Non-pigmented ciliary epithelial cell (primary cell): ENCODE results near the gene TNS2.
"Not testable (repeated sequence)": the region's sequence is repeated elsewhere in the genome, so short reads cannot be mapped to it uniquely, and the experiment has no call there.

Experiments
- DNase-seq: peaks from one replicate; pipeline ENCODE4 v3.0.0-alpha.2; 2010; ENCODE audit warnings: low read depth

Gene TNS2, protein sequence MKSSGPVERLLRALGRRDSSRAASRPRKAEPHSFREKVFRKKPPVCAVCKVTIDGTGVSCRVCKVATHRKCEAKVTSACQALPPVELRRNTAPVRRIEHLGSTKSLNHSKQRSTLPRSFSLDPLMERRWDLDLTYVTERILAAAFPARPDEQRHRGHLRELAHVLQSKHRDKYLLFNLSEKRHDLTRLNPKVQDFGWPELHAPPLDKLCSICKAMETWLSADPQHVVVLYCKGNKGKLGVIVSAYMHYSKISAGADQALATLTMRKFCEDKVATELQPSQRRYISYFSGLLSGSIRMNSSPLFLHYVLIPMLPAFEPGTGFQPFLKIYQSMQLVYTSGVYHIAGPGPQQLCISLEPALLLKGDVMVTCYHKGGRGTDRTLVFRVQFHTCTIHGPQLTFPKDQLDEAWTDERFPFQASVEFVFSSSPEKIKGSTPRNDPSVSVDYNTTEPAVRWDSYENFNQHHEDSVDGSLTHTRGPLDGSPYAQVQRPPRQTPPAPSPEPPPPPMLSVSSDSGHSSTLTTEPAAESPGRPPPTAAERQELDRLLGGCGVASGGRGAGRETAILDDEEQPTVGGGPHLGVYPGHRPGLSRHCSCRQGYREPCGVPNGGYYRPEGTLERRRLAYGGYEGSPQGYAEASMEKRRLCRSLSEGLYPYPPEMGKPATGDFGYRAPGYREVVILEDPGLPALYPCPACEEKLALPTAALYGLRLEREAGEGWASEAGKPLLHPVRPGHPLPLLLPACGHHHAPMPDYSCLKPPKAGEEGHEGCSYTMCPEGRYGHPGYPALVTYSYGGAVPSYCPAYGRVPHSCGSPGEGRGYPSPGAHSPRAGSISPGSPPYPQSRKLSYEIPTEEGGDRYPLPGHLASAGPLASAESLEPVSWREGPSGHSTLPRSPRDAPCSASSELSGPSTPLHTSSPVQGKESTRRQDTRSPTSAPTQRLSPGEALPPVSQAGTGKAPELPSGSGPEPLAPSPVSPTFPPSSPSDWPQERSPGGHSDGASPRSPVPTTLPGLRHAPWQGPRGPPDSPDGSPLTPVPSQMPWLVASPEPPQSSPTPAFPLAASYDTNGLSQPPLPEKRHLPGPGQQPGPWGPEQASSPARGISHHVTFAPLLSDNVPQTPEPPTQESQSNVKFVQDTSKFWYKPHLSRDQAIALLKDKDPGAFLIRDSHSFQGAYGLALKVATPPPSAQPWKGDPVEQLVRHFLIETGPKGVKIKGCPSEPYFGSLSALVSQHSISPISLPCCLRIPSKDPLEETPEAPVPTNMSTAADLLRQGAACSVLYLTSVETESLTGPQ (N-terminal part only)

DNA sequence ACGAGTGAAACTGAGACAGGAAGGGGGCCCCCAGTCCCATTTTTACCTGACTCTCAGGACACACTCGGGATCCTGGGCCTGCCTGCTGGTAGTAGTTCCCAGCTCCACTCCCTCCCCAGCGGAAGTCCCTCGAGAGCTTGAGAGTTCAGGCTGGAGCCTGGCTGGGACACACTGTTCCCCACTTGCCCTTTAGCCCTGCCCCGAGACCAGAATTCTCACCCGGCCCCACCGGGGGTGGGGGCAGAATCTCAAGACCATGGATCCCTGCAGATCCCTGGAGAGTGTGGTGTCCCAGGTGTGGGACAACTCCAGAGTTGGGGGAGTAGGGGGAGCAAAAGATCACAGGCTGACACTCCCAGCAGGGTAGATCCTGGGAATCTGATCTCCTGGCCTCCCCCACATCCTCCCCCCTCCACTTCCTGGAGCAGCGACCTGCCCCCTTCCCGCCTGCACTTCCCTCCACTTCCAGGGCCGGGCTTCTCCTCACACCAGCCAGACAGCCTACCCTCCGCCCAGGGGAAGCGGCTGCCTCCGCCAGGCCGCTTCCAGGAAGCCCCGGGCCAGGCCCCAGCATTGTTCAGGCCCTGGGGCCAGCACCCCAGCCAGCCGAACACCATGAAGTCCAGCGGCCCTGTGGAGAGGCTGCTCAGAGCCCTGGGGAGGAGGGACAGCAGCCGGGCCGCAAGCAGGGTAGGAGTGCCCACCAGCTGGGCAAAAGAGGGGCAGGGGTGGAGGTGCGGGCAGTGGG, at the start of gene TNS2:
Gene TNS2, plus strand, starts transcription at position 495 of the 748 bp plus-strand sequence. Its CDS starts 121 bp downstream, at position 616.
- DNase-seq, result no peak

DNA sequence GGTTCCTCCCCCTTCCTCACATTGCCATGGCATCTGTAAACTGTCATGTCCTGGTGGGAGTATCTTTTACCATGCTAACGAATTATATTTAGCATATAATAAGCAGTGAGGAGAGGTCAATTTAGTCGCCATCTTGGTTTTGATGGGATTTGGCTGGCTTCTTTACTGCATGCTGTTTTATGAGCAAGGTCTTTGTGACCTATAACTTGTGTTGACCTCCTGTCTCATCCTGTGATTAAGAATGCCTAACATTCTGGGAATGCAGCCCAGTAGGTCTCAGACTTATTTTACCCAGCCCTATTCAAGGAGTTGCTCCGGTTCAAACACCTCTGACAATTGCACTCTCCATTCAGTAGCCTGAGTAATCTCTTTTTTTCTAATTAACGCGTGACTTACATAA, 45.7 kb upstream of the TNS2 start:
- no peak for DNase-seq

DNA sequence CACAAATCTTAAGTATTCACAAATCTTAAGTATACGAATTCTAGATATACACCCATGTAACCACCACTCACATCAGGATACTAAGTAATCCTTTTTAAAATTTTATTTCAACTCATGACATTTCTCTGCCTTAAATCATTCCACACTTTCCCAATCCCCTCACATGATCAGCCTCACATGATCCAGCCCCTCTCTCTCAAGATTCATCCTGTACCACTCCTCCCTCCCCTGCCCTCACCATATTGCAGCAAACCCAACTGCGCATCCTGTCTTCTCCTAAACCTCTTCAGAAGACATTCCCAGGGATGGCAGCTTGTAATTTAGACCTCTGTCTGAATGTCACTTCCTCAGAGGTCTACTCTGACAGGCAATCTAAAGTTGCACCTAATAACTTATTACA, 45.3 kb upstream of the TNS2 start:
- no peak for DNase-seq

DNA sequence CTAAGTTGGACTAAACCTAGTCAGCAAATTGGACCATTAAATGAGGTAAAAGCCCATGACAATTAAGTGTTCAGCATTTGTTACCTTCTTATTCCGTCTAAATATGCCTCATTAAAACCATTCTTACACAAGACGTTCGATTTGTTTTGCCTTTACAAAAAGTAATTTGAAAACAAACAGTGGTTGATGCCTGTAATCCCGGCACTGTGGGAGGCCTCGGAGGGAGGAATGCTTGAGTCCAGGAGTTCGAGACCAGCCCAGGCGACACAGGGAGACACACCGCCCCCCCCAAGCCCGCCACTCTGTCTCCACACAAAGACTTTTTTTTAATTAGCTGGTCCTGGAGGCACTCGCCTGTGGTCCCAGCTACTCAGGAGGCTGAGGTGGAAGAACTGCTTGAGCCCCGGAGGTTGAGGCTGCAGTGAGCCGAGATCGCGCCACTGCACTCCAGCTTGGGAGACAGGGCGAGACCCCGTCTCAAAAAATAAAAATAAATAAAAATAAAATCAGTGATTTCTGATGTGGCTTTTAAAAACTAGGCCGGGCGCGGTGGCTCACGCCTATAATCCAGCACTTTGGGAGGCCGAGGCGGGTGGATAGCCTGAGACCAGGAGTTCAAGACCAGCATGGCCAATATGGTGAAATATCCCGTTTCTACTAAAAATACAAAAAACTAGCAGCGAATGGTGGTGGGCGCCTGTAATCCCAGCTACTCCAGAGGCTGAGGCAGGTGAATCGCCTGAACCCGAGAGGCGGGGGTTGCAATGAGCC, 44.5 kb upstream of the TNS2 start:
- DNase-seq, result no peak

DNA sequence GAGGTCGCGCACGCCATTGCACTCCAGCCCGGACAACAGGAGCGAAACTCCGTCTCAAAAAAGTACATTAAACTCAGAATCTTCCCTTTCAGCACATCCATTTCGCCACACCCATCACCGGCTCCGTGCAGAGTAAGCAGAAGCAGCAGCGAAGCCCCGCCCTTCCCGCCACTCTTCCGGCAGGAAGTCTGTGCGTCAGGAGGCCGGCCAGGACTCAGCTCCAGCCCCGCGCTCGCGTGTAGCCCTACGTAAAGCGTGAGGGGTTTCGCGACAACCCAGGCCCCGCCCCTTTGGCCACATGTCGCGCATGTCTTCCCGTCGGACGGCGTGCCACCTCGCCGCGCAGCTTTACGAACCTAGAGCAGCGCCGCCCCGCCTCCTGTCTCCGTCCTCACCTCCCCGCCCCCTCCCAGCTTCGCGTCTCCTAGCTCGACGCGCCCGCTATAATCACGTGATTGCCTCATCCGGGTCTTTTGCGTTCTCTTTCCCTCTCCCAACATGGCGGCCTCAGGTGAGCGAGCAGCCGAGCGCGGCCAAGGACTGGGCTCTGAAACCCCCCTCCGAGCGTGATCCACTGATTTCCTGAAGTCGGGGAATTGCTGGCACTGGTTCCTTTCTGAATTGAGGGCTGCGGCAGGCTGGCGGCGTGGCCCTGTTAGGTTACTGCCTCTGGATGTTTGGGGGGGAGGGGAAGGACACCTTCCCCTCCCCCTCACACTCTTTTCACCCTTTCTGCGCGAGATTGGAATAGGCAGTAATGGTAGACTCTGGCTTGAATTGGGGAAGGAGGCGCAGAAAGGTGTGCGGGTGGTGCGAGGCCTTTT, 43.7 kb upstream of the TNS2 start, which contains the start of gene EIF4B:
Gene EIF4B, plus strand, starts transcription at position 471 of the 824 bp plus-strand sequence. Its CDS starts 28 bp downstream, at position 499.
- DNase-seq, result peak; percentile 98

DNA sequence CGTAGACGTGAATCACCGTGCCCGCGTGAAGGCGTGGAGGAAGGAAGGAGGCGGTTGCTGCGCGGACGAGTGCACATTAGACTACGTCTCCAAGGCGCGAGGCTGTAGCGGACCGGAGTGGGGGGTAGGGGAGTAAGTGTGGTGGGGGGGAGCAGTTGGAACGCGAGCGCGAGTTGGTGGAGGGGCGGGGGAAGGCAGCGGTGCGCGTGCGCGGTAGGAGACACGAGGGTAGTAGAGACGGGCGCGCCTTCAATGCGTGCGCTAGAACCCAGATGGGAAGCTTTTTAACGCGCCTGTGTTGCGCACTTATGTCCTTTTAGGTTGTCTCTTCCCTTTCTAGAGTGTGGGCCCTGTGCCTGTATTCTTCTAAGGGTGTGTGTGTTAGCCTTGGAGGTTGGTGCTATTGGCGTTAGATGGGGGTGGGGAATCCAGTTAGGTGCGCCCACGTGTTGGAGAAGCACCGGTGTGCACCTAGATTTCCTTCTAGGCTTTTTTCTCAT, 43.0 kb upstream of the TNS2 start:
- DNase-seq, result no peak

DNA sequence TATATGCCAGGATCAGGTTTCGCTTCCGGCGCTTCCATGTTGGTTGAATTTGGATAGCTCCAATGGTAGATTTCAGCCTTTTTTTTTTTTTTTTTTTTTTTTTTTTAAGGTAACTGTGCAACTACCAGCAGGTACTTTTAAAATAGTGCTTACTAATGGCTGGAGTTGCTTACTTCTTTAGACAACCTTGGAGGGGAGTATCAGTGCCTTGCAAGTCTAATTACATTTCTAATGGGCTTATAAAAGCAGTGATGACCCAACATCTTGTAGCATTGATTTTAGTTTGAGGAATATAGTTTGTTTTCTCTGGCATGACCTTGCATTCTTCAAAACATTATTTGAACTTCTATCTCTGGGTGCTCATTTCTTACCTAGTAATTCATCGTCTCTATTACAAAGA, 42.5 kb upstream of the TNS2 start:
- DNase-seq, result no peak

DNA sequence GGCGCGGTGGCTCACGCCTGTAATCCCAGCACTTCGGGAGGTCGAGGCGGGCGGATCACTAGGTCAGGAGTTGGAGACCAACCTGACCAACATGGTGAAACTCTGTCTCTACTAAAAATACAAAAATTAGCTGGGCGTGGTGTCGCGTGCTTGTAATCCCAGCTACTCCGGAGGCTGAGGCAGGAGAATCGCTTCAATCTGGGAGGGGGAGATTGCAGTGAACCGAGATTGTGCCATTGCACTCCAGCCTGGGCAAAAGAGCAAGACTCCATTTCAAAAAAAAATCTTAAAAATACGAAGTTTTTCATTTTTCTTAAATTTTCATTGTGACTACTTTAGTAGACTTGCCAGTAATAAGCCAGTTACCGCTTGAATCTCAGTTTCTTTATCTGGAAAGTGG, 41.1 kb upstream of the TNS2 start:
- DNase-seq, result not testable (repeated sequence)

DNA sequence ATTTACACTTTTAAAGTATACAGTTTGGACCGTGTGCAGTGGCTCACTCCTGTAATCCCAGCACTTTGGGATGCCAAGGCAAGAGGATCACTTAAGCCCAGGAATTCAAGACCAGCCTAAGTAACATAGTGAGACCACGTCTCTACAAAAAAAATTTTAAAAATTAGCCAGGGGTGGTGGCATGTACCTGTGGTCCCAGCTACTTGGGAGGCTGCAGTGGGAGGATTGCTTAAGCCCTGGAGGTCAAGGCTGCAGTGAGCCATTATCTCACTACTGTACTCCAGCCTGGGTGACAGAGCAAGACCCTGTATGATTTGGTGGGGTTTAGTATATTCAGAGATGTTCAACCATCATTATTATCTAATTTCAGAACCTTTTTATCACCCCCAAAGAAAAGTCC, 38.9 kb upstream of the TNS2 start:
- no peak for DNase-seq

DNA sequence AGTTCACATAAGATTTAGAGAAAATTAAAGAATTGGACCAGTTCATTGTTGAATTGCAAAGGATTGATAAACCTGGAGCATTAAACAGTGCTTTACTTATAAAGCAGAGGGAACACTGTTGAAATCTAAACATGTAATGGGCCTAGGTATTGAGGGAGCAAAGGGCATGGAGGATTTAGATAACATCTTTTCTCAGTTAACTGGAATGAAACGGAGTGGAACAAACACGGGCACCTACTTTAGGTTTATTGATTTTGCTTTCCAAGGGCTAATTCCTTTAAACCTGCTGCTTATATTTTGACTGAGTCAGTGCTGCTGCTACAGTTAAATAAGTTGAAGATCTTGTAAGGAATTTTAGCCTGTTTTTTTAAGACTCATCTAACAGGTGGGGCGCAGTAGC, 38.0 kb upstream of the TNS2 start:
- no peak for DNase-seq

DNA sequence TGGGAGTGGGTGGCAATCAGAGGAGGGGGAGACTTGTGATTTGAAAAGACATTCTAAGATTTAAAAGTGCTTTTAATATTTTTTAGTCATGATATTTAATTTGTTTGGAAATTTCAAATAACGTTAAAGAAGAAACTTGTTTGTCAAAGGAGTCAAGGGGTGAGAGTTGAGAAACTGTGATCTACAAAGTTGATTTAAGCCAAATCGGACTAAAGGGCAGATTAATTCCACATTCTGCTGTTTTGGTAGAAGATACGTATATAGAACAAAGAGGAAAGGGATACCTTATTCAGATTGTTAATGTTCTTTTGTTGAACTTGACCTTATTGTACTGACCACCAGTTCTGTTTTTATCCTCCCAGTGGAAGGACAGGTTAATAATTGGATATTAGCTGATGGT, 36.9 kb upstream of the TNS2 start:
- DNase-seq, result no peak

DNA sequence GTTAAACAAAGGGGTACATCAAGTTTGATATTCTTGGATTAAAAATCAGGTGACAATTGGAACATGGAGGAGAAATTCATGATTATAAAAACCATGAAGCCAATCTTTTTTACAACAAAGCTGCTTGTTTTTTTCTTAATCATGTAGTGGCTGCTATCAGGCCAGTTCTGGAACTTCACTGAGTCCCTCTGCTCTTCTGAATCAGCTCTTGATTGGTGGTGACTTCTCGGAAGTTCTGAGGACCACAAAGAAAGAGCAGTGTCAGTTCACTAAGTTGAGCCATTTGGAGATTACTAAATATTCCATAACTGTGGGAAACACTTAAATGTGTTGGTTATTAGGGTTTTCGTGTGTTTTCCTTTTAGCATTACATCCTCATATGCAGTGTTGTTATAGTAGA, 35.2 kb upstream of the TNS2 start:
- no peak for DNase-seq

DNA sequence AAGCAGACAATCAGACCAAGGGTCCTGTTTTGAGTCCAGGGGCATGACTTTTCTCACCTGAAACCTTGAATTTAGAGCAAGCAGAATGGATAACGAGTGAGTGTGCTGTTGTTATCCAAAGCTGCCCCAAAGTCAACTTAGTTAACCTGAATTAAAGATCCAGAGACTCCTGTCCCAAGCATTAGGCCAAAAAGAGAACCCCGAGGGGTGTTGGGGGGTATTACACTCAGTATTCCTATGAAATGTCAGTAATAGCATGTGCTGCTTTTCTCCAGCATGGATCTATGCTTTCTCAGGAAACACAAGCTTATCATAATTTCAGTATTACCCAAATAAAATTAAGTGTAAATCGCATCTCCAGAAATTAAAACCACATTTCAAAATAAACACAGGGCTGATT, 24.6 kb upstream of the TNS2 start:
- no peak for DNase-seq

DNA sequence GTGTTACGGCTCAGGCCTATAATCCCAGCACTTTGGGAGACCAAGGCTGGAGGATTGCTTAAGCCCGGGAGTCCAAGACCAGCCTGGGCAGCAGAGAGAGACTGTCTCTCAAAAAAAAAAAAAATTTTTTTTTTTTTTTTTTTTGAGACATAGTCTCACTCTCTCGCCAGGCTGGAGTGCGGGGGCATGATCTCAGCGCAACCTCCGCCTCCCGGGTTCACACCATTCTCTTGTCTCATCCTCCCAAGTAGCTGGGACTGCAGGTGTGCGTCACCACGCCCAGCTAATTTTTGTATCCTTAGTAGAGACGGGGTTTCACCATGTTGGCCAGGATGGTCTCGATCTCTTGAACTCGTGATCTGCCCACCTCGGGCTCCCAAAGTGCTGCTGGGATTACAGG, 22.9 kb upstream of the TNS2 start:
- DNase-seq, result not testable (repeated sequence)

DNA sequence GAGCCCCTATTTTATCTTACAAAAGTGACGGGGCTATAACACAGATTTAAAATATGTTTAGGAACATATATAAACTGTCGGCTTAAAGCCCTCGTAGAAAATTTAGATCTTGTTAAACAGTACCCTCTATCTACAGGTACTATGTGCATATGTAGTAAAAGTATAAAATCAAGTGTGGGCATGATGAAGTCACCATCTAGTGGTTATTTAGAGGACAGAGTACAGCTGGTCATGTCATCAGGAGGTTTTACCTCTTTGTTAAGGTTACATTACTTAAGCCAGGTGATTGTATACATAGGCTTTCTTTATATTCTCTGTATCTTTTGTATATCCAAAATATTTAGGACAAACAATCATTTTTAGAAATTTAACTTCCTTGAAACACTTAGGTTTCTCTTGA, 18.2 kb upstream of the TNS2 start:
- no peak for DNase-seq

DNA sequence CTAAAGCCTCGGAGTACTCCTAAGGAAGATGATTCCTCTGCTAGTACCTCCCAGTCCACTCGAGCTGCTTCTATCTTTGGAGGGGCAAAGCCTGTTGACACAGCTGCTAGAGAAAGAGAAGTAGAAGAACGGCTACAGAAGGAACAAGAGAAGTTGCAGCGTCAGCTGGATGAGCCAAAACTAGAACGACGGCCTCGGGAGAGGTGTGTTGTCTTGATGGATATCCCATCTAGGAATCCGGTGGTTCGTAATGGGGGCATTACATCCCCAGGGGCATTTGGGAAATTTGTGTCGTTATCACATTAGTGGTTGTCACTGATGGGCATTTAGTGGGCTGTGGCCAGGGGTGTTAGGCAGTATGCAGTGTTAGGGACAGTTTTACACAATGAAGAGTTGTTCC, 16.0 kb upstream of the TNS2 start:
- not testable (repeated sequence) for DNase-seq

DNA sequence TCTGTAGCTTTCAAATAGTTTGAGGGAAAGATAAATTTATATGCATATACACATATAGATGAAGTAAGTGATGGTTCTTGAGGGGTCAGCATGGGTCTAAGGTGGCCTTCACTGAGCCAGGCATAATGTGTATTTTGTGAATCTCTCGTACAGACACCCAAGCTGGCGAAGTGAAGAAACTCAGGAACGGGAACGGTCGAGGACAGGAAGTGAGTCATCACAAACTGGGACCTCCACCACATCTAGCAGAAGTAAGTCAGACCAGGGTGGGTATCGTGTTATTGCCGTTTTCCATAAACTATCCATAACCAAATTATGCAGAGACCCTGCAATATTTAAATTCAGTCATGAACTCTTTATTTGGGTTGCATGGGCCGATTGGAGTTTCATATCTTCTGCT, 15.4 kb upstream of the TNS2 start:
- no peak for DNase-seq

DNA sequence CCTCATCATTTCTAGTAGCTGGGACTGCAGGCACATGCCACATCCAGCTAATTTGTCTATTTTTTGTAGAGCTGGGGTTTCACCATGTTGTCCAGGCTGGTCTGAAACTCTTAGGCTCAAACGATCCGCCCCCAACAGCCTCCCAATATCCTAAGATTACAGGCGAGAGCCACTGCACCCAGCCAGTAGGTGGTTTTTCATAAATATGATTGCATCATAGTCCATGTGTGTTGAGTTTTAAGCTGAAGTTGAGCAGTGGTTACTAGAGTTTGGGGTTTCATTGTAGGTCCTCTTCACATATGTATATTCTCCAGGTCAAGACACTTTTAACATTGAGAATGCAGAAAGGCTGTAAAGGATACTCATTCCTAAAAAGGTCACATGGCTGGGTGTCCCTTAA, 13.1 kb upstream of the TNS2 start:
- no peak for DNase-seq

DNA sequence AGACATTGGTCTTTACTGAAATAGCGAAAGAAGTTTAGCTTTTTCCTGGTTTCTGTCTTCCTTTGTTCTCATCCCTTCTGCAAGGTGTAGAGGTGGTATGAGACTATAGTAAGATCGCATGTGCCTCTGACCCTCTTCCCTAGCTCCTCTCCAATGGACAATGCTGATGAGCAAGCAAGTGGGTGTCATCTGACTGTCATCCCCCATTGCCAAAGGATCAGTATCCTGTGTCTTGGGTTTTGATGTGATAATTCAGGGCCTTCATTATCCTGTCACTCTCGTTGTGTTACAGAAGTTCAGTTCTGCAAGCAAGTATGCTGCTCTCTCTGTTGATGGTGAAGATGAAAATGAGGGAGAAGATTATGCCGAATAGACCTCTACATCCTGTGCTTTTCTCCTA, 10.0 kb upstream of the TNS2 start:
- DNase-seq, result no peak
